H9 (cell line): Measurements from ENCODE around the gene PKMYT1. TPM values are rescaled to one million over a fixed set of nuclear protein-coding genes. Genes with fewer than 3 reads are reported as not detected.

ENCODE experiments used
- DNase-seq: peaks from one replicate; pipeline ENCODE4 v3.0.0-alpha.2; 2017
- H2AFZ ChIP-seq: one replicate; pipeline ENCODE4 v1.6.1; 2013; ENCODE audit warnings: mild to moderate bottlenecking, low read length, control low read depth, moderate library complexity
- H2AK5ac ChIP-seq: 2 replicates; pipeline ENCODE4 v1.6.1; 2013; ENCODE audit warnings: low read length, control low read depth, mixed read lengths; ENCODE audit not compliant: insufficient read length
- H2BK120ac ChIP-seq: one replicate; pipeline ENCODE4 v1.6.1; 2013; ENCODE audit warnings: low read depth, mild to moderate bottlenecking, low read length, control low read depth, inconsistent platforms; ENCODE audit not compliant: poor library complexity, severe bottlenecking
- H2BK12ac ChIP-seq: 2 replicates; pipeline ENCODE4 v1.6.1; 2013; ENCODE audit warnings: low read length, control low read depth, mixed read lengths, low read depth; ENCODE audit not compliant: insufficient read length
- H2BK15ac ChIP-seq: 2 replicates; pipeline ENCODE4 v1.6.1; 2013; ENCODE audit warnings: low read depth, low read length, control low read depth
- H2BK20ac ChIP-seq: one replicate; pipeline ENCODE4 v1.6.1; 2013; ENCODE audit warnings: low read depth, mild to moderate bottlenecking, low read length, control low read depth, inconsistent platforms; ENCODE audit not compliant: poor library complexity, severe bottlenecking
- H2BK5ac ChIP-seq: 2 replicates; pipeline ENCODE4 v1.6.1; 2013; ENCODE audit warnings: low read length, control low read depth, mixed read lengths; ENCODE audit not compliant: insufficient read length
- H3K14ac ChIP-seq: 2 replicates; pipeline ENCODE4 v1.6.1; 2013; ENCODE audit warnings: low read length, control low read depth; ENCODE audit not compliant: insufficient read depth
- H3K18ac ChIP-seq: 2 replicates; pipeline ENCODE4 v1.6.1; 2013; ENCODE audit warnings: low read depth, mild to moderate bottlenecking, mixed read lengths, low read length, control low read depth; ENCODE audit not compliant: insufficient read length
- H3K23ac ChIP-seq: 2 replicates; pipeline ENCODE4 v1.6.1; 2013; ENCODE audit warnings: low read length, control low read depth, mixed read lengths, low read depth; ENCODE audit not compliant: insufficient read length
- H3K23me2 ChIP-seq: 2 replicates; pipeline ENCODE4 v1.6.1; 2013; ENCODE audit warnings: low read depth, mild to moderate bottlenecking, mixed read lengths, low read length, control low read depth; ENCODE audit not compliant: insufficient read length, poor library complexity, severe bottlenecking
- H3K27ac ChIP-seq: 2 replicates; pipeline ENCODE4 v1.5.1; 2013; ENCODE audit warnings: low read length, control low read depth, mixed read lengths, low read depth; ENCODE audit not compliant: insufficient read length
- H3K27me3 ChIP-seq: 2 replicates; pipeline ENCODE4 v1.6.1; 2013; ENCODE audit warnings: low read length, control low read depth, inconsistent platforms; ENCODE audit not compliant: insufficient read depth
- H3K4ac ChIP-seq: 2 replicates; pipeline ENCODE4 v1.6.1; 2013; ENCODE audit warnings: low read depth, mild to moderate bottlenecking, control low read depth, inconsistent platforms, low read length, moderate library complexity
- H3K4me1 ChIP-seq: 2 replicates; pipeline ENCODE4 v1.6.1; 2013; ENCODE audit warnings: low read length, control low read depth, inconsistent platforms; ENCODE audit not compliant: insufficient read depth
- H3K4me2 ChIP-seq: 2 replicates; pipeline ENCODE4 v1.6.1; 2013; ENCODE audit warnings: low read length, control low read depth, mixed read lengths; ENCODE audit not compliant: insufficient read length, insufficient read depth
- H3K56ac ChIP-seq: 2 replicates; pipeline ENCODE4 v1.6.1; 2013; ENCODE audit warnings: low read depth, mild to moderate bottlenecking, mixed read lengths, low read length, control low read depth; ENCODE audit not compliant: insufficient read length
- H3K79me1 ChIP-seq: 2 replicates; pipeline ENCODE4 v1.6.1; 2013; ENCODE audit warnings: low read depth, mild to moderate bottlenecking, moderate library complexity, low read length, control low read depth, inconsistent platforms; ENCODE audit not compliant: insufficient read depth, poor library complexity, severe bottlenecking
- H3K79me2 ChIP-seq: 2 replicates; pipeline ENCODE4 v1.6.1; 2013; ENCODE audit warnings: low read length, control low read depth, inconsistent platforms; ENCODE audit not compliant: insufficient read depth
- H3K9ac ChIP-seq: 2 replicates; pipeline ENCODE4 v1.6.1; 2013; ENCODE audit warnings: low read length, control low read depth, mixed read lengths; ENCODE audit not compliant: insufficient read length; ENCODE audit errors: extremely low read depth
- H3K9me3 ChIP-seq: one replicate; pipeline ENCODE4 v1.6.1; 2013; ENCODE audit warnings: low read depth, low read length, inconsistent platforms; ENCODE audit not compliant: control insufficient read depth
- H3T11ph ChIP-seq: one replicate; pipeline ENCODE4 v1.6.1; 2013; ENCODE audit warnings: mild to moderate bottlenecking, low read length, control low read depth, inconsistent platforms
- H4K20me1 ChIP-seq: one replicate; pipeline ENCODE4 v1.6.1; 2013; ENCODE audit not compliant: control insufficient read depth, insufficient read length, insufficient read depth
- H4K5ac ChIP-seq: 2 replicates; pipeline ENCODE4 v1.6.1; 2013; ENCODE audit warnings: low read depth, mild to moderate bottlenecking, mixed read lengths, low read length, control low read depth; ENCODE audit not compliant: insufficient read length
- H4K8ac ChIP-seq: replicated peaks from 2 replicates; pipeline ENCODE4 v1.6.1; 2013; ENCODE audit warnings: low read length, control low read depth, mixed read lengths, low read depth; ENCODE audit not compliant: insufficient read length
- H4K91ac ChIP-seq: 2 replicates; pipeline ENCODE4 v1.6.1; 2013; ENCODE audit warnings: low read depth, mild to moderate bottlenecking, moderate library complexity, mixed read lengths, low read length, control low read depth; ENCODE audit not compliant: insufficient read length
- H3K27ac Mint-ChIP-seq, 3 experiments: 2 replicates in 2 of 3; 3 replicates in 1 of 3; pipeline ENCODE4 v1.8.0; 2020 to 2021; ENCODE audit warnings: mixed read lengths in 3 of 3, mild to moderate bottlenecking in 1 of 3, moderate library complexity in 1 of 3
- H3K27me3 Mint-ChIP-seq: 2 replicates; pipeline ENCODE4 v1.8.0; 2021; ENCODE audit warnings: low read depth, mild to moderate bottlenecking, moderate library complexity, mixed read lengths
- H3K36me3 Mint-ChIP-seq, 3 experiments: 2 replicates in 2 of 3; 3 replicates in 1 of 3; pipeline ENCODE4 v1.8.0; 2020 to 2021; ENCODE audit warnings: low read depth in 3 of 3, mixed read lengths in 3 of 3; ENCODE audit not compliant: insufficient read depth in 1 of 3
- H3K4me1 Mint-ChIP-seq, 2 experiments: 2 replicates each; pipeline ENCODE4 v1.8.0; 2020; ENCODE audit warnings: mixed read lengths in 2 of 2
- H3K4me3 Mint-ChIP-seq, 2 experiments: 2 replicates in 1 of 2; 3 replicates in 1 of 2; pipeline ENCODE4 v1.8.0; 2020 to 2021; ENCODE audit warnings: mild to moderate bottlenecking in 2 of 2, mixed read lengths in 2 of 2, moderate library complexity in 1 of 2
- H3K9me3 Mint-ChIP-seq, 2 experiments: 2 replicates in 1 of 2; 3 replicates in 1 of 2; pipeline ENCODE4 v1.8.0; 2020; ENCODE audit warnings: mild to moderate bottlenecking in 2 of 2, mixed read lengths in 2 of 2, moderate library complexity in 1 of 2
- CTCF ChIP-seq: fragments of 200-600 bp; sonication (generic); conservative IDR thresholded peaks from 3 replicates; pipeline ENCODE4 v1.8.0; 2021; ENCODE audit warnings: antibody characterized with exemption, mild to moderate bottlenecking
- WGBS: extraction: QIAGEN DNeasy Blood & Tissue Kit; methylation state at CpG from one replicate; pipeline ENCODE4 v1.1.7; 2013; ENCODE audit warnings: missing lambda C conversion rate, low lambda C conversion rate, mixed read lengths; ENCODE audit not compliant: insufficient read length; ENCODE audit errors: extremely low coverage; 5-methylcytosine and 5-hydroxymethylcytosine counted together
- total RNA-seq: library from RNA; stranded (reverse); gene quantifications from 2 replicates; pipeline ENCODE4 v1.2.1, GENCODE V29; 2021

The PKMYT1 gene
- total RNA-seq, 1 experiment from 2014 or later, result 114 TPM

GRCh38 chr16:3017344-3017743 is 37.1 kb upstream of the PKMYT1 start:
- Histone ChIP-seq H3K27ac (no peak overlapping the region), H4K5ac (no peak overlapping the region), H2BK15ac (no peak overlapping the region), H2AK5ac (no peak overlapping the region), H3K27me3 (no peaks in the 10 kb centered on the region), H2BK20ac (no peak overlapping the region), H4K8ac (no peak overlapping the region), H3K56ac (no peak overlapping the region), H4K20me1 (no peaks in the 10 kb centered on the region), H3K18ac (peak overlapping the region; percentile 58), H3K79me2 (peaks cover 9% of the 10 kb centered on the region; the same call in 1 of the 2 replicates), H3T11ph (no peak overlapping the region), H3K79me1 (no peaks in the 10 kb centered on the region), H3K14ac (peak overlapping the region; percentile 65; the same call in 1 of the 2 replicates), H3K4me2 (peak overlapping the region; percentile 81), H3K4ac (no peak overlapping the region; the same call in 1 of the 2 replicates), H3K9me3 (no peaks in the 10 kb centered on the region), H3K4me1 (peaks cover 2% of the 10 kb centered on the region; the same call in 1 of the 2 replicates), H2AFZ (no peak overlapping the region), H4K91ac (no peak overlapping the region), H2BK120ac (no peak overlapping the region), H3K23ac (no peak overlapping the region), H3K9ac (peak overlapping the region; percentile 79), H2BK12ac (no peak overlapping the region), H3K23me2 (peaks cover 28% of the 10 kb centered on the region), H2BK5ac (no peak overlapping the region)
- peaks cover 49 to 74% of the 10 kb centered on the region in 2 experiments for H3K4me1 Mint-ChIP-seq
- peak overlapping the region; percentile 90 to 97 (median 91) for H3K27ac Mint-ChIP-seq
- no peak for DNase-seq
- no CpG with 5 or more reads among the region's 20 CpGs for WGBS
- no peaks in the 10 kb centered on the region; a peak in 2 of 5 replicates for H3K9me3 Mint-ChIP-seq
- no peak for TF ChIP-seq CTCF
- peaks cover 24 to 44% (median 30%) of the 10 kb centered on the region in 3 experiments for H3K36me3 Mint-ChIP-seq
- peaks cover 10% of the 10 kb centered on the region for H3K27me3 Mint-ChIP-seq
- H3K4me3 Mint-ChIP-seq, result peak overlapping the region; percentile 91 to 96
